Activated T-cell treated with anti-CD3 and anti-CD28 coated beads, Interleukin-2, amount 50 U/mL, for 4 hours (primary cell): ENCODE data around the gene COTL1. TPM values are rescaled to one million over a fixed set of nuclear protein-coding genes. Genes with fewer than 3 reads are reported as not detected.
A peak's percentile ranks its signal among the peaks of the same experiment; 100 is the strongest.

ENCODE experiments used
- ATAC-seq, 2 donors: fragments of 200-7000 bp; cut with Tn5 transposase; one replicate each; pipeline ENCODE4 v1.10.0; 2021
- DNase-seq: peaks from one replicate; pipeline ENCODE4 v3.0.0-alpha.2; 2020
- H3K27me3 Mint-ChIP-seq: one replicate; pipeline ENCODE4 v1.8.0; 2021; ENCODE audit warnings: low read depth, mixed read lengths
- H3K36me3 Mint-ChIP-seq: one replicate; pipeline ENCODE4 v1.8.0; 2022; ENCODE audit warnings: mixed read lengths; ENCODE audit not compliant: insufficient read depth
- H3K4me1 Mint-ChIP-seq: one replicate; pipeline ENCODE4 v1.8.0; 2021; ENCODE audit warnings: low read depth, mixed read lengths
- H3K4me3 Mint-ChIP-seq: one replicate; pipeline ENCODE4 v1.8.0; 2021; ENCODE audit warnings: mild to moderate bottlenecking, moderate library complexity, mixed read lengths
- H3K9me3 Mint-ChIP-seq: one replicate; pipeline ENCODE4 v1.8.0; 2021; ENCODE audit warnings: mixed read lengths
- total RNA-seq, 3 donors: library from RNA; stranded (reverse); gene quantifications; one replicate each; pipeline ENCODE4 v1.2.1, GENCODE V29; 2021

Gene COTL1
- total RNA-seq = 100 to 1,000 TPM; 209 to 331 (median 274) TPM

DNA sequence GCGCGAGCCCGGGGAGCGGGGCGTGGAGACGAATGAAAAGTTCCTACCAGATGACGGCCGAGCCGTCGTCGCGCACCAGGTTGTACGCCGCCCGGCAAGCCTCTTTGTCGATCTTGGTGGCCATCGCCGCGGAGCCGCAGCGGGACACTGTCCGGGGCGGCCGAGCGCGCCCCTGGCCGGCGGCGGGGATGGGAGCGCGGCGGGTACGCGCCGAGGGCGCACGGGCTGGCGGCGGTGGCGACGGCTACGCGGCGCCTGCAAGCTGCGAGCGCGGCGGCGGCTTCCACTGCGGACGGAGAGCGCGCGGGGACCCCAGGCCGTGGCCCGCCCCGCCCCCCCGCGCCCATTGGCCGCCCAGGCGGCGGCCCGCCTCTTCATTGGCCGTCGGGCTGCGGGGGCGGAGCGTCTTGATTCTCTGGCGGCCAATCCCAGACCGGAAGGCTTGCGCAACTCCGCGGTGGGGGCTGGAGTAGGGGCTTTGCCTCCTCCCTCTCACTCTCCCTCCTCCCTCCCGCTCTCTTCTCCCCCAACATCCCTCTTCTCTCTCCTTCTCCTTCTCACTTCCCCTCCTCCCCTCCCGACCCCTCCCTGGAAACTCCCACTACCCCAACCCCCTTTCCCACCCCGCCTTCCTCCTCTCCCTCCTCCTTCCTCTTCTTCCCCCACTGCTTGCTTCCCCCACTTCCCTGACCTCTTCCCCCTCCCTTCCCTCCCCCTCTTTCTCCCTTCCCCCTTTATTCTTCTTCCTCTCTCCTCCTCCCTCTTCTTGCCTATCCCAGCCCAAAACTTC, at the start of gene COTL1:
Gene COTL1 (minus strand): TSS at position 288 of the 790 bp plus-strand sequence. CDS start 164 bp downstream, at position 124.
- H3K27me3 Mint-ChIP-seq = no peaks in the 10 kb centered on the region
- peaks cover 17% of the 10 kb centered on the region for H3K36me3 Mint-ChIP-seq
- H3K9me3 Mint-ChIP-seq = no peaks in the 10 kb centered on the region
- peak within 1 kb of the TSS; percentile 95 for H3K4me3 Mint-ChIP-seq
- DNase-seq = peak; percentile 97
- H3K4me1 Mint-ChIP-seq = peaks cover 47% of the 10 kb centered on the region
- ATAC-seq = peak; percentile 84 to 88

- Mint-ChIP-seq H3K4me1 (no peaks in the 10 kb centered on the region), H3K4me3 (no peak overlapping the region), H3K9me3 (no peaks in the 10 kb centered on the region), H3K36me3 (peaks cover 19% of the 10 kb centered on the region), H3K27me3 (no peaks in the 10 kb centered on the region)
- no peak for ATAC-seq
- no peak for DNase-seq
These were observed 48.0 kb upstream of the COTL1 start for GRCh38 chr16:84665843-84666242.

- ATAC-seq = no peak
- Mint-ChIP-seq H3K27me3 (no peaks in the 10 kb centered on the region), H3K4me3 (no peak overlapping the region), H3K4me1 (no peaks in the 10 kb centered on the region), H3K36me3 (peaks cover 20% of the 10 kb centered on the region), H3K9me3 (no peaks in the 10 kb centered on the region)
- DNase-seq = no peak
These were observed 47.5 kb upstream of the COTL1 start for GRCh38 chr16:84665359-84665758.

- H3K27me3 Mint-ChIP-seq = no peaks in the 10 kb centered on the region
- no peaks in the 10 kb centered on the region for H3K9me3 Mint-ChIP-seq
- ATAC-seq = no peak
- peaks cover 3% of the 10 kb centered on the region for H3K4me1 Mint-ChIP-seq
- H3K4me3 Mint-ChIP-seq = no peak overlapping the region
- H3K36me3 Mint-ChIP-seq = peaks cover 27% of the 10 kb centered on the region
- no peak for DNase-seq
These were observed 45.7 kb upstream of the COTL1 start for GRCh38 chr16:84663433-84664101.

GRCh38 chr16:84662471-84662870, 44.6 kb upstream of the COTL1 start:
- ATAC-seq = no peak
- Mint-ChIP-seq H3K4me1 (peaks cover 10% of the 10 kb centered on the region), H3K4me3 (no peak overlapping the region), H3K27me3 (no peaks in the 10 kb centered on the region), H3K9me3 (no peaks in the 10 kb centered on the region), H3K36me3 (peaks cover 33% of the 10 kb centered on the region)
- no peak for DNase-seq

- Mint-ChIP-seq H3K4me1 (peaks cover 16% of the 10 kb centered on the region), H3K4me3 (no peak overlapping the region), H3K9me3 (no peaks in the 10 kb centered on the region), H3K27me3 (no peaks in the 10 kb centered on the region), H3K36me3 (peaks cover 40% of the 10 kb centered on the region)
- no peak for ATAC-seq
- DNase-seq = no peak
These were observed 43.7 kb upstream of the COTL1 start for GRCh38 chr16:84661418-84662060.

DNA sequence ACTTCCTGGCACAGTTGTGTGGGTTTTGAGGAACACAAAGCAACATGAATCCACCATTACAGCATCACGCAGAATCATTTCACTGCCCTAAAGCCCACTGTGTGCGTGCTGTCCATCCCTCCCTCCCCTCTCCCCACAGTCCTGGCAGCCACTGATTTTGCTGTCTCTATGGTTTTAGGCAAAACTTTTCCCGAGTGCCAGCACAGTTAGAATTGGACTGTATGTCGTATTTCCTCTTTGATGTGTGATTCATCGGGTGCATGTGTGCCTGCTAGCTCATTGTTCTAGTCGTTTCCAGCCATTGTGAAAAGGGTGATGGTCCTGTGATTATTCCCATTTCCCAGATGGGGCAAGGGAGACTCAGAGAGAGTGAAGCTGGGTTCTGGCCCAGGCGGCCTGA, 43.1 kb upstream of the COTL1 start:
- DNase-seq (no peak), ATAC-seq (no peak)
- peaks cover 20% of the 10 kb centered on the region for H3K4me1 Mint-ChIP-seq
- no peaks in the 10 kb centered on the region for H3K27me3 Mint-ChIP-seq
- H3K36me3 Mint-ChIP-seq = peaks cover 40% of the 10 kb centered on the region
- H3K4me3 Mint-ChIP-seq = no peak overlapping the region
- no peaks in the 10 kb centered on the region for H3K9me3 Mint-ChIP-seq

- no peaks in the 10 kb centered on the region for H3K9me3 Mint-ChIP-seq
- H3K36me3 Mint-ChIP-seq = peaks cover 43% of the 10 kb centered on the region
- H3K4me1 Mint-ChIP-seq = peaks cover 28% of the 10 kb centered on the region
- ATAC-seq = no peak
- no peaks in the 10 kb centered on the region for H3K27me3 Mint-ChIP-seq
- H3K4me3 Mint-ChIP-seq = no peak overlapping the region
- no peak for DNase-seq
These were observed 41.9 kb upstream of the COTL1 start for GRCh38 chr16:84659656-84660300.

GRCh38 chr16:84658690-84659089, 40.8 kb upstream of the COTL1 start:
- peaks cover 35% of the 10 kb centered on the region for H3K4me1 Mint-ChIP-seq
- DNase-seq = no peak
- H3K36me3 Mint-ChIP-seq = peaks cover 37% of the 10 kb centered on the region
- ATAC-seq = no peak
- no peaks in the 10 kb centered on the region for H3K27me3 Mint-ChIP-seq
- no peaks in the 10 kb centered on the region for H3K9me3 Mint-ChIP-seq
- no peak overlapping the region for H3K4me3 Mint-ChIP-seq

DNA sequence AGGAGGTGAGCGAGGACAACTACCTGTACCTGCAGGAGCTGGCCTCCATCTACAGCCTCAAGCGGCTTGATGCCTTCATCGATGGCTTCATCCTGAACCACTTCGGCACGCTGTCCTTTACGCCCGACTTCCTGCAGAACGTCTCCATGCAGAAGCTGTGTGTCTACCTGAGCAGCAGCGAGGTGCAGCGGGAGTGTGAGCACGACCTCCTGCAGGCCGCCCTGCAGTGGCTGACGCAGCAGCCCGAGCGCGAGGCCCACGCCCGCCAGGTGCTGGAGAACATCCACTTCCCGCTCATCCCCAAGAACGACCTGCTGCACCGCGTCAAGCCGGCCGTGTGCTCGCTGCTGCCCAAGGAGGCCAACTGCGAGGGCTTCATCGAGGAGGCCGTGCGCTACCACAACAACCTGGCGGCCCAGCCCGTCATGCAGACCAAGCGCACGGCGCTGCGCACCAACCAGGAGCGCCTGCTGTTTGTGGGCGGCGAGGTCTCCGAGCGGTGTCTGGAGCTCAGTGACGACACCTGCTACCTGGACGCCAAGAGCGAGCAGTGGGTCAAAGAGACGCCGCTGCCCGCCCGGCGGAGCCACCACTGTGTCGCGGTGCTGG, 39.5 kb upstream of the COTL1 start:
- Mint-ChIP-seq H3K36me3 (peaks cover 40% of the 10 kb centered on the region), H3K4me3 (no peak overlapping the region), H3K4me1 (peaks cover 47% of the 10 kb centered on the region), H3K9me3 (no peaks in the 10 kb centered on the region), H3K27me3 (no peaks in the 10 kb centered on the region)
- no peak for DNase-seq
- no peak for ATAC-seq

DNA sequence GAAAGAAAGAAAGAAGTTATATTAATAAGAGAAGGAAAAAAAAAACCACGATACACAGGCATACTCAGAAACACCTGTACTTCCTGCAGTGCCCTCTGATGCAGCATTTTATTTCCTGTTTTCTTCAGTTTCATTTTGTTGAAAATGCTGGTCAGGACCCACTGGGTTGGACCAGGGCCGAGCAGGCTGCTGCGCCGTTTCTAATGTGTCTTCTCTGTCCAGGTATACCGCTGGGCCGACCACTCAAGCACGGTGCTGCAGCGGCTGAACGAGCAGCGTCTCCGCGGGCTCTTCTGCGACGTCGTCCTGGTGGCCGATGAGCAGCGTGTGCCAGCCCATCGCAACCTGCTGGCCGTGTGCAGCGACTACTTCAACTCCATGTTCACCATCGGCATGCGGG, 38.8 kb upstream of the COTL1 start:
- peaks cover 40% of the 10 kb centered on the region for H3K36me3 Mint-ChIP-seq
- H3K4me3 Mint-ChIP-seq = peak overlapping the region; percentile 29
- H3K4me1 Mint-ChIP-seq = peaks cover 53% of the 10 kb centered on the region
- ATAC-seq = no peak
- no peaks in the 10 kb centered on the region for H3K27me3 Mint-ChIP-seq
- DNase-seq = no peak
- no peaks in the 10 kb centered on the region for H3K9me3 Mint-ChIP-seq

DNA sequence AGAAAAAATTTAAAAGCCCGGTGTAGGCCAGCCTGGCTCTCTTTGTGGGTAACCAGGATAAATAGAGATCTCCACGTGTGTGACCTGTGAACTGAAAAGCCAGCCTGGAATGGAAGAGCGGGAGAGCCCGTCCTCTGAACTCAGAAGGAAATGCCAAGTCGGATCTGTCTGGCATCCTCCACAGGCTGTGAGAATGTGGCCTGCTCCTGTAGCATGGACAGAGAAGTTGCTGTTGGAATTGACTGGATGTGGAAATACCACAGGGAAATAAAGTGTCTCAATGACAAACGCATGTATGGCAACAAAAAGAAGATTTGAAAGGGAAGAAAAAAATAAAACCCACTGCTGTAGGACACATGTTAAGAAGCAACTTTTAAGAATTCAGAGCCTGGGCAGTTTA, 37.1 kb upstream of the COTL1 start:
- H3K36me3 Mint-ChIP-seq = peaks cover 34% of the 10 kb centered on the region
- H3K9me3 Mint-ChIP-seq = no peaks in the 10 kb centered on the region
- no peak overlapping the region for H3K4me3 Mint-ChIP-seq
- no peaks in the 10 kb centered on the region for H3K27me3 Mint-ChIP-seq
- DNase-seq = no peak
- no peak for ATAC-seq
- H3K4me1 Mint-ChIP-seq = peaks cover 70% of the 10 kb centered on the region

- Mint-ChIP-seq H3K4me3 (no peak overlapping the region), H3K36me3 (peaks cover 31% of the 10 kb centered on the region), H3K4me1 (peaks cover 76% of the 10 kb centered on the region), H3K9me3 (no peaks in the 10 kb centered on the region), H3K27me3 (no peaks in the 10 kb centered on the region)
- DNase-seq (no peak), ATAC-seq (no peak)
These were observed 36.4 kb upstream of the COTL1 start for GRCh38 chr16:84654238-84654637.

- DNase-seq (peak; percentile 12), ATAC-seq (no peak)
- no peaks in the 10 kb centered on the region for H3K27me3 Mint-ChIP-seq
- H3K9me3 Mint-ChIP-seq = no peaks in the 10 kb centered on the region
- H3K36me3 Mint-ChIP-seq = peaks cover 24% of the 10 kb centered on the region
- H3K4me3 Mint-ChIP-seq = peak overlapping the region; percentile 21
- H3K4me1 Mint-ChIP-seq = peaks cover 73% of the 10 kb centered on the region
These were observed 34.7 kb upstream of the COTL1 start for GRCh38 chr16:84652566-84652965.
